BE2C (cell line): ENCODE results near the gene ITPRIP.

ENCODE experiments used
- DNase-seq: peaks from one replicate; pipeline ENCODE4 v3.0.0-alpha.2; 2020
- H3K27me3 ChIP-seq: fragments of 250-450 bp; sonication (Bioruptor Pico); 2 replicates; pipeline ENCODE4 v1.5.1; 2020; ENCODE audit warnings: mild to moderate bottlenecking
- H3K36me3 ChIP-seq: fragments of 250-450 bp; sonication (Bioruptor Pico); 2 replicates; pipeline ENCODE4 v1.5.1; 2020; ENCODE audit warnings: mild to moderate bottlenecking
- H3K4me1 ChIP-seq: fragments of 250-450 bp; sonication (Bioruptor Pico); 2 replicates; pipeline ENCODE4 v1.5.1; 2020
- H3K4me3 ChIP-seq: 2 replicates; pipeline ENCODE4 v1.5.1; 2011; ENCODE audit warnings: low read depth, low read length
- H3K9me3 ChIP-seq: fragments of 250-450 bp; sonication (Bioruptor Pico); 2 replicates; pipeline ENCODE4 v1.5.1; 2020
- TF ChIP-seq, protein P1 (sequence below): IDR thresholded peaks from 2 replicates; pipeline ENCODE4 v1.5.1; 2012; ENCODE audit warnings: mild to moderate bottlenecking, low read depth, low read length

Gene ITPRIP

DNA sequence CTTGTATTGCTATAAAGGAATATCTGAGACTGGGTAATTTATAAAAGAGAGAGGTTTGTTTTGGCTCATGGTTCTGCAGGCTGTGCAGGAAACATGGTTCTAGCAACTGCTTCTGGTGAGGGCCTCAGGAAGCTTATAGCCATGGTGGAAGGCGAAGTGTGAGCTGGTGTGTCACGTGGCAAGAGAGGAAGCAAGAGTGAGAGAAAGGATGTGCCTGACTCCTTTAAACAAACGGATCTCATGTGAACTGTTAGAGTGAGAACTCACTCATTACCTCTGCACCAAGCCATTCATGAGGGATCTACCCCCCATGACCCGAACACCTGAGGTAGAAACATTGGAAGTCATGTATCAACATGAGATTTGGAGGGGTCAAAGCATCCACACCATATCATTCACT, 7.7 kb upstream of the ITPRIP start:
- Histone ChIP-seq H3K27me3 (no peaks in the 10 kb centered on the region), H3K9me3 (no peaks in the 10 kb centered on the region), H3K36me3 (no peaks in the 10 kb centered on the region), H3K4me1 (no peaks in the 10 kb centered on the region), H3K4me3 (no peak overlapping the region)
- TF ChIP-seq, protein P1, sequence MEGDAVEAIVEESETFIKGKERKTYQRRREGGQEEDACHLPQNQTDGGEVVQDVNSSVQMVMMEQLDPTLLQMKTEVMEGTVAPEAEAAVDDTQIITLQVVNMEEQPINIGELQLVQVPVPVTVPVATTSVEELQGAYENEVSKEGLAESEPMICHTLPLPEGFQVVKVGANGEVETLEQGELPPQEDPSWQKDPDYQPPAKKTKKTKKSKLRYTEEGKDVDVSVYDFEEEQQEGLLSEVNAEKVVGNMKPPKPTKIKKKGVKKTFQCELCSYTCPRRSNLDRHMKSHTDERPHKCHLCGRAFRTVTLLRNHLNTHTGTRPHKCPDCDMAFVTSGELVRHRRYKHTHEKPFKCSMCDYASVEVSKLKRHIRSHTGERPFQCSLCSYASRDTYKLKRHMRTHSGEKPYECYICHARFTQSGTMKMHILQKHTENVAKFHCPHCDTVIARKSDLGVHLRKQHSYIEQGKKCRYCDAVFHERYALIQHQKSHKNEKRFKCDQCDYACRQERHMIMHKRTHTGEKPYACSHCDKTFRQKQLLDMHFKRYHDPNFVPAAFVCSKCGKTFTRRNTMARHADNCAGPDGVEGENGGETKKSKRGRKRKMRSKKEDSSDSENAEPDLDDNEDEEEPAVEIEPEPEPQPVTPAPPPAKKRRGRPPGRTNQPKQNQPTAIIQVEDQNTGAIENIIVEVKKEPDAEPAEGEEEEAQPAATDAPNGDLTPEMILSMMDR = no peak
- DNase-seq = no peak

DNA sequence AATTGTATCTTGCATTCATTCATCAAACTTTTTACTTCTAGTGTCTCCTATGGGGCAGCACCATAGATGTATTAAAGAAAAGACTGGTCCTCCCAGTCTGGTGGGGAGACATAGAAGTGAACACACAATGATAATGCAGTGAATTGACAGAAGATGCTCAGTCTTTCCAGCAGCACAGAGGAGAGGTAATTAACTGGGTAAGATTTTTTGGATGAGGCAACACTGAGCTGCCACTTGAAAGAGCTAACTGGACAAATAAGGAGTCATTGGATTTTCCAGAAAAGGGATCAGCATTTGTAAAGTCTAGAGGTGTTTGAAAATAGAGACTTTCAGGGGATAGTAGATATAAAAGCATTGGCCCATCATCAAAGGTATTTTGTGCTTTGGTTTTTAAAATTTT, 7.2 kb upstream of the ITPRIP start:
- no peaks in the 10 kb centered on the region for H3K36me3 ChIP-seq
- H3K9me3 ChIP-seq = no peaks in the 10 kb centered on the region
- H3K4me3 ChIP-seq = no peak overlapping the region
- no peak for DNase-seq
- TF ChIP-seq, protein P1 = no peak
- peaks cover 4% of the 10 kb centered on the region; the same call in 1 of the 2 replicates for H3K27me3 ChIP-seq
- H3K4me1 ChIP-seq = no peaks in the 10 kb centered on the region

DNA sequence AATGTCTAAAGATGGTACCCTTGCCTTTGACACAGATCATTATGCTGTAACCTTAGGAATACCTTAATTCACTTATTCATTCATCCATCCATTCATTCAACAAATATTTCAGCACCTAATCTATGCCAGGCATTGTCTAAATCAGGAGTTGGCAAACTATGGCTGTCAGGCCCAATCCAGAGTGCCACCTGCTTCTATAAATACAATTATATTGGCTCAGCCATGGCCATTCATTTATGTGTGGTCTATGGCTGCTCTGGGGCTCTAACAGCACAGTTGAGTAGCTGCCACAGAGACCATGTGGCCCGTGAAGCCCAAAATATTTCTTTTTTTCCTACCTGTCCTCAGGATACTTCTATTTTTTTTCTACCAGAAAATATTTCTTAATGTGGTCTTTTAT, 6.0 kb upstream of the ITPRIP start:
- Histone ChIP-seq H3K27me3 (peaks cover 17% of the 10 kb centered on the region), H3K36me3 (no peaks in the 10 kb centered on the region), H3K4me3 (no peak overlapping the region), H3K4me1 (no peaks in the 10 kb centered on the region), H3K9me3 (no peaks in the 10 kb centered on the region)
- DNase-seq = no peak
- TF ChIP-seq, protein P1 = no peak

DNA sequence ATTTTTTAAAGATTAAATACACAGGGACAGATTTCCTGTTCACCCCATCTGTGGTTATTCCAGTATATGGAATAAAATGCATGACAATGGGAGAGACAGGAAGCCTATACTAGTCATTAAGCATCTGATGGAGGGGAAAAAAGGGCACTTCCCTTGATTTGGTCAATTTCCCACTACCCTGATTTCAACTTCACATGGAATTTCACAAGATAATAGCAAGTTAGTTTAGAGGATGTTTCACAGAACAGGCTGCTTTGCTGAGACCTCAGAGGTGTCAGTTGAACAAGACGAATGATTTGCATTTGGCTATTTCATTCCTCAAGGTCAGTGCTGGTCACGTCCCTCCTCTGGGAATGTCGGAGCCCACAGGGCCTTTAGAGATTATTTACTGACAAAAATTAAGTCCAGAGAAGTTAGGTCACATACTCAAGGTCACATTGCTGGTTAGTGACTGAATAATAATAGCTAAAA, 4.7 kb upstream of the ITPRIP start:
- H3K4me3 ChIP-seq = no peak overlapping the region
- TF ChIP-seq, protein P1 = no peak
- no peaks in the 10 kb centered on the region for H3K4me1 ChIP-seq
- H3K9me3 ChIP-seq = no peaks in the 10 kb centered on the region
- peaks cover 30% of the 10 kb centered on the region for H3K27me3 ChIP-seq
- no peaks in the 10 kb centered on the region for H3K36me3 ChIP-seq
- no peak for DNase-seq

DNA sequence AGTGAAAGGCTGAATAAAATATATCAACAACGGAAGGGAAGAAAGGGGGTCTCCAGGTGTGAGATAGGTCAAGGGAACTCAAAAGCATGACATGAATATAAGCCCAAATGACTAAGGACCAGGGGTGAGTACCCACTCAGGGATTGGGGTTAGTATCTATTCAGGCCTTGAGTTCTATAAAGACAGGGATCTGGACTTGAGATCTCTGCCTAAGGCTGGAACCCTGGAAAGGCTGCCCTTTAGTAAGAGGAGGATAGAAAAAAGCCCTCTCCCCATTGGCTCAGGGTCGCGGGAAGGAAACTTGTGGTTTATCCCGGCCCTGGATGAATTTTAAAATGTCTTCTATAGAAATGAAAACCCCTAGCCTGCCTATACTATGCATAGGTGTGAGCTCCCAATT, 2.4 kb upstream of the ITPRIP start:
- Histone ChIP-seq H3K9me3 (no peaks in the 10 kb centered on the region), H3K4me1 (no peaks in the 10 kb centered on the region), H3K4me3 (no peak overlapping the region), H3K27me3 (peaks cover 42% of the 10 kb centered on the region), H3K36me3 (no peaks in the 10 kb centered on the region)
- TF ChIP-seq, protein P1 = no peak
- DNase-seq = no peak

GRCh38 chr10:104340111-104340526, 1.9 kb upstream of the ITPRIP start:
- no peak for DNase-seq
- TF ChIP-seq, protein P1 = no peak
- no peaks in the 10 kb centered on the region for H3K4me1 ChIP-seq
- H3K9me3 ChIP-seq = no peaks in the 10 kb centered on the region
- H3K4me3 ChIP-seq = no peak overlapping the region
- peaks cover 42% of the 10 kb centered on the region for H3K27me3 ChIP-seq
- no peaks in the 10 kb centered on the region for H3K36me3 ChIP-seq
